HCT116 (cell line): ENCODE measurements around the gene CCM2L.

ENCODE experiments used
- CEBPB ChIP-seq: IDR thresholded peaks from 2 replicates; pipeline ENCODE4 v1.6.1; 2012; ENCODE audit warnings: low read depth
- CTCF ChIP-seq, 3 experiments: fragments of 200-600 bp in 1 of 3; sonication (generic) in 1 of 3; IDR thresholded peaks in 2 of 3; conservative IDR thresholded peaks in 1 of 3; 2 replicates each; pipeline ENCODE4 v1.5.1; 2012 to 2017; ENCODE audit warnings: low read depth in 2 of 3, low read length in 2 of 3, antibody characterized with exemption in 1 of 3, borderline replicate concordance in 1 of 3, control low read depth in 1 of 3, mild to moderate bottlenecking in 1 of 3, mixed read lengths in 1 of 3, mixed run types in 1 of 3, moderate library complexity in 1 of 3; ENCODE audit not compliant: insufficient read depth in 1 of 3
- EZH2phosphoT487 ChIP-seq: fragments of 200-600 bp; IDR thresholded peaks from 2 replicates; pipeline ENCODE4 v1.6.1; 2018; ENCODE audit warnings: antibody characterized with exemption, borderline replicate concordance
- FOSL1 ChIP-seq: IDR thresholded peaks from 2 replicates; pipeline ENCODE4 v1.6.1; 2012; ENCODE audit warnings: low read depth
- JUND ChIP-seq: IDR thresholded peaks from 2 replicates; pipeline ENCODE4 v1.6.1; 2012
- POLR2A ChIP-seq: IDR thresholded peaks from 2 replicates; pipeline ENCODE4 v1.7.0; 2011; ENCODE audit warnings: borderline replicate concordance; ENCODE audit not compliant: insufficient read depth, insufficient read length; ENCODE audit errors: extremely low read depth
- POLR2AphosphoS5 ChIP-seq: IDR thresholded peaks from 2 replicates; pipeline ENCODE4 v1.6.1; 2011; ENCODE audit warnings: mild to moderate bottlenecking, low read depth, low read length, moderate library complexity
- REST ChIP-seq: IDR thresholded peaks from 2 replicates; pipeline ENCODE4 v1.6.1; 2012; ENCODE audit warnings: low read depth
- SIN3A ChIP-seq: IDR thresholded peaks from 2 replicates; pipeline ENCODE4 v1.6.1; 2012; ENCODE audit warnings: low read depth
- SP1 ChIP-seq: IDR thresholded peaks from 2 replicates; pipeline ENCODE4 v1.6.1; 2012; ENCODE audit warnings: low read depth
- SRF ChIP-seq: IDR thresholded peaks from 2 replicates; pipeline ENCODE4 v1.6.1; 2012; ENCODE audit warnings: low read depth
- TCF7L2 ChIP-seq: IDR thresholded peaks from 2 replicates; pipeline ENCODE4 v1.7.0; 2011; ENCODE audit warnings: borderline replicate concordance, inconsistent platforms; ENCODE audit not compliant: insufficient read depth, insufficient read length; ENCODE audit errors: extremely low read depth
- TF ChIP-seq, protein P1 (sequence below): IDR thresholded peaks from 2 replicates; pipeline ENCODE4 v1.6.1; 2012
- TF ChIP-seq, protein P2 (sequence below): IDR thresholded peaks from 2 replicates; pipeline ENCODE4 v1.6.1; 2011; ENCODE audit warnings: mild to moderate bottlenecking, low read length, moderate library complexity; ENCODE audit not compliant: insufficient replicate concordance; ENCODE audit errors: extremely low read depth

DNA sequence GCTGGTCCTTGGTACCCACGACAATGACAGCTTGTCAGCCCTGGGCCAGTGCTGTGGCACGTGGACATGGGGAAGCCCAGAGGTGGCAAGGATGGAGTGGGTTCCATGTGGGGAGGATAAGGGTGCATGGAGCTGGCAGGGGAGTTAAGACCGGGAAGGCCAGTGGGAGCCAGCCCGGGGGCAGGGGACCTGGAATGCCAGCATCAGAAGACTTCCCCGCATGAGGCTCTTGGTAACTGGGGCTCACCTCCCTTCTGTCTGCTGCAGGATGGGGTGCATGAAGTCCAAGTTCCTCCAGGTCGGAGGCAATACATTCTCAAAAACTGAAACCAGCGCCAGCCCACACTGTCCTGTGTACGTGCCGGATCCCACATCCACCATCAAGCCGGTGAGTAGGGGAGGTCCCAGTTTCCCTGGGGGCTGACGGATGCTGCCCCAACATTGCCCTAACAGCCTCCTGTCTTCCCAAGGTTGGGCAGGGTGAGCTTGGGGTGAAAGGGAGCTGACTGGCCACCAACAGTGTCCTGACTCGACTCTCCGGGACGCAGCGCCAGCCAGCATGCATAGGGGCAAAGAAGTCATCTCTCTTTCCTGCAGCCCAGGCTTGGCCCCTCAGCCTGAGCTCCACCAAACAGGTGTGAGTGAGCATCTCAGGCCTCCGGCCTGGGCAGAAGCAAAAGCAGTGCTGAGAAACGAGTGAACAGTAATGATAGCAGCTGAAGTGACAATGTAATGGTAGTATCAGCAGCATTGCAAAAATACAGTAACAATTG, 61.3 kb downstream of the CCM2L start:
- no peak for TF ChIP-seq JUND
- no peak for TF ChIP-seq CTCF (IDR thresholded peaks at IDR 0.05 in 2 of 3, conservative IDR thresholded peaks at IDR 0.05 in 1 of 3; ENCODE audit: borderline replicate concordance in 1 of 3, insufficient read depth in 1 of 3, low read depth in 2 of 3, low read length in 2 of 3)
- no peak for TF ChIP-seq POLR2A
- TF ChIP-seq POLR2AphosphoS5, result no peak
- TF ChIP-seq FOSL1, result no peak
- TF ChIP-seq EZH2phosphoT487, result no peak
- no peak for TF ChIP-seq SRF
- no peak for TF ChIP-seq TCF7L2
- no peak for TF ChIP-seq REST
- TF ChIP-seq, protein P1, sequence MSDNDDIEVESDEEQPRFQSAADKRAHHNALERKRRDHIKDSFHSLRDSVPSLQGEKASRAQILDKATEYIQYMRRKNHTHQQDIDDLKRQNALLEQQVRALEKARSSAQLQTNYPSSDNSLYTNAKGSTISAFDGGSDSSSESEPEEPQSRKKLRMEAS, result no peak
- no peak for TF ChIP-seq SIN3A
- no peak for TF ChIP-seq SP1
- TF ChIP-seq, protein P2, sequence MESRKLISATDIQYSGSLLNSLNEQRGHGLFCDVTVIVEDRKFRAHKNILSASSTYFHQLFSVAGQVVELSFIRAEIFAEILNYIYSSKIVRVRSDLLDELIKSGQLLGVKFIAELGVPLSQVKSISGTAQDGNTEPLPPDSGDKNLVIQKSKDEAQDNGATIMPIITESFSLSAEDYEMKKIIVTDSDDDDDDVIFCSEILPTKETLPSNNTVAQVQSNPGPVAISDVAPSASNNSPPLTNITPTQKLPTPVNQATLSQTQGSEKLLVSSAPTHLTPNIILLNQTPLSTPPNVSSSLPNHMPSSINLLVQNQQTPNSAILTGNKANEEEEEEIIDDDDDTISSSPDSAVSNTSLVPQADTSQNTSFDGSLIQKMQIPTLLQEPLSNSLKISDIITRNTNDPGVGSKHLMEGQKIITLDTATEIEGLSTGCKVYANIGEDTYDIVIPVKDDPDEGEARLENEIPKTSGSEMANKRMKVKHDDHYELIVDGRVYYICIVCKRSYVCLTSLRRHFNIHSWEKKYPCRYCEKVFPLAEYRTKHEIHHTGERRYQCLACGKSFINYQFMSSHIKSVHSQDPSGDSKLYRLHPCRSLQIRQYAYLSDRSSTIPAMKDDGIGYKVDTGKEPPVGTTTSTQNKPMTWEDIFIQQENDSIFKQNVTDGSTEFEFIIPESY, result no peak
- no peak for TF ChIP-seq CEBPB
